GM18909 (cell line): ENCODE data around the gene FRMD3.
"Not testable (repeated sequence)": the region's sequence is repeated elsewhere in the genome, so short reads cannot be mapped to it uniquely, and the experiment has no call there.

Source experiments
- ATAC-seq: cut with Tn5 transposase; IDR thresholded peaks from one replicate; pipeline ENCODE4 v1.9.1; 2021; ENCODE audit warnings: mild to moderate bottlenecking; ENCODE audit not compliant: unreplicated experiment, poor library complexity

The FRMD3 gene

DNA sequence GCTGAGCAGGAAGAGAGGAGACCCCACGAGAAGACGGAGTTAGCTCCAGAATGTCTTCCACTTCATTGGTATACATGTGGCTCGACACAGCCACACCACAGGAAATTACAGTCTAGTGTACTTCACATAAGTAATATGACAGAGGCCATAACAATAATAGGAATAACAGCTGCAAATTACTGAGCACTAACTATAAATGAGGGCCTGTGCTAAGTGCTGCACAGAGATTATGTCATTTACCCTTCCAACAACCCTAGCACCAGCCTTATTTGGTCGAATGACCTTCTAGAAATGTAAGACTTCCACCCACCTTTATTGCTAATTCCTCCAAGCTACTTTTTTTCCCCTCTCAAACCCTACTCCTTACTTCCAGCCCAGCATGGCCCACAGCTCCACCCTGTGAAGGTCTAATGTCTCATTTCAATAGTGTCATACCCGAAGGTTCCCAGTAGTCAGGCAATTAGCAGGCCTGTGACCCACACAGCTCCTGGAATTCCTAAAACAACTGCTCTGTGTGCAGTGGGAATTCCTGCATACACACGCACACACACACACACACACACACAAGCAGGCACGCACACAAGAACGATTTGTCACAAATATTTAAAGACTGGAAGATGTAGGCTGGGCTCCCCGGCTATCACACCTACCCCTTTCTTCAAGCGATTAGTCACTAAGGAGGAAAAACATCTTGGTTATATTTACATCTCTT, 134.5 kb downstream of the FRMD3 start:
- no peak for ATAC-seq

DNA sequence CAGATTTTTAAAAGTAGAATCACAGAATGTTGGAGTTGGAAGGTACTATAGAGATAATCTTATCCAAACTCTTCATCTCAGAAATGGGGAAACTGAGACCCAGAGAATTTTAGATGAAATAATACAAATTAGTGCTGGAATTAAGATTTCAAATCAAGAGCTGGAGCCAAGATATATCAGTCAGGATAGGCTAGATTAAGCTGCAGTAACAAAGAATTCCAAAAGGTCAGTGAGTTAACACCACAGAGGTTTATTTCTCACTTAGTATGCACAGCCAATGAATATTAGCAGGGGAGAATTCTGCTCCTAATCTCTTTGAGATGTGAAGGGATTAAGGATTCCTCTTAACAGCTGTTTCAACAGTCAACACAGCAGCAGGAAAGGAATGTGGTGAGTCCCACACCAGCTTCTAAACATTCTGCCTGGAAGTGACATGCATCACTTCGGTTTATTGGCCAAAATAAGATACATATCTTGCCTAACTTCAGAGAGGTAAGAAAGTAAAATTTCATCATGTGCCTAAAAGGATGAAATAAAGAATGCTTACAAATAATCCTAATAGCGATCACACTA, 136.8 kb downstream of the FRMD3 start:
- ATAC-seq = no peak

DNA sequence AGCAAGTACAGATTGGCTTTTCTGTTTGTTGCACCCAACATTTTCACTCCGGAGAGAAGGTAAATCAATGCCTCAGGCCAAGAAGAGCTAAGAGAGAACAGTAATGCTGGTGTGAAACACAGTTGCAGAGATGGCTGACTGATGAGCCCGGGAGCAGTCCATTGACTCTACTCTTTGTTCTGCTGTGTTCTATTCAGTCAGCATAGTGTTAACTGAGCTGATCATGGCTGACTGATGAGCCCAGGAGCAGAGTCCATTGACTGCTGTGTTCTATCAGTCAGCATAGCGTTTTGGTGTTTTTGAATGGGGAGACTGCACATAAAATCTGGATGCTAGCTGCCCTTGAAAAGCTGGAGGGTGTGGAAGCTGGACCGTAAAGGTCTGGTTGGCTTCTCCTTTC, 141.4 kb downstream of the FRMD3 start:
- ATAC-seq = no peak

DNA sequence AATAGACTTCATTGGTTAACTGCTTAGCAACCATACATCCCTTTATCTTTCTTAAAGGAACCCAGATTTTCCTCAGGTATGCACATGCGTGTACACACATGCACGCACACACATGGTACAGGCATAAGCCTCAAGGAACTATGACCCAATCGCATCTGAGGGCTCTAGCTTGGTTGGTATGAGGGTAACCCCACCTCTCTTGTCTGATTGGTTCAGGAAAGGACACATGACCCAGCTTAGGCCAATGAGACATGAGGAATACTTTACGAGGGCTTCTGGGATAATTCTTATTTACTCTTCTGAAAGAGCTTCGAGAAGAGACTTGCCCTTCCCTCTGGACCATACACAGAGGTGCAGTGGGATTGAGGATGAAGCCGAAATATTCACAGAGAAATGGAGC, 141.9 kb downstream of the FRMD3 start:
- ATAC-seq = no peak

DNA sequence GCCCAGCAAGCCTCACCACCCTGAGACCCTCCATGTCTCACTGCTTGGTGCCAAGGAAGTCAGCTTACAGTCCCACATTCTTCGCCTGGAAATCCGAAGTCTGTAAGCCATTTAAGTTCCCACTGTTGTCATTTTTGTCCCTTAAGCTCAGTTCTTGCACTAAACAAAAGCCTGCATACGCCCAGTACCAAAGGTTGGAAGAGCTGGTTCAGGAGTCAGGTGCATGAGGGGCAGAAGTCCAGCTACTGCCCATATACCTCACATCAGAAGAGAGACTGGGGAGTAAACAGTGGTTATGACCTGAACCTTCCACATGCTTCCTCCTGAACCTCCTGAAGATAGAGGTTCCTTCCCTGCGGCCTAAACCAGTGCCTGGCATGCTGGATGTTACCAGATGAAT, 146.0 kb downstream of the FRMD3 start:
- no peak for ATAC-seq

DNA sequence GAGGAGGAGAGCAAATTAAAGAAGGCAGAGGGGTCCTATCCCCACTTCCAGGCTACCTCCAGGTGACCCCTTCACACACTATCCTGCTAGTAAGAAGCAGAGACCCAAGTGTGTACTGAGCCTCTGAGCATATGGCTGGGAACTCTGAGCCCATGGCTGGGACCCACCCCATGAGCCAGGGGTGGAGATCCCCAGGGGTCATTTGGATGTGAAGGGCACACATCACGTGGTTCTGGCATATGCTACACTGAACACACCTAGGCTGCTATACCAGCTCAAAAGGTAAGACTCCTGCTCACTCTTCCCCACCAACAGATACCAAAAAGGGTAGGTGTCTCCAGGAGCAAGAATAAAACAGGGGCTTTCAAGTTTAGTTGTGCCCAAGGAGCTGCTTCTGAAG, 149.9 kb downstream of the FRMD3 start:
- no peak for ATAC-seq

DNA sequence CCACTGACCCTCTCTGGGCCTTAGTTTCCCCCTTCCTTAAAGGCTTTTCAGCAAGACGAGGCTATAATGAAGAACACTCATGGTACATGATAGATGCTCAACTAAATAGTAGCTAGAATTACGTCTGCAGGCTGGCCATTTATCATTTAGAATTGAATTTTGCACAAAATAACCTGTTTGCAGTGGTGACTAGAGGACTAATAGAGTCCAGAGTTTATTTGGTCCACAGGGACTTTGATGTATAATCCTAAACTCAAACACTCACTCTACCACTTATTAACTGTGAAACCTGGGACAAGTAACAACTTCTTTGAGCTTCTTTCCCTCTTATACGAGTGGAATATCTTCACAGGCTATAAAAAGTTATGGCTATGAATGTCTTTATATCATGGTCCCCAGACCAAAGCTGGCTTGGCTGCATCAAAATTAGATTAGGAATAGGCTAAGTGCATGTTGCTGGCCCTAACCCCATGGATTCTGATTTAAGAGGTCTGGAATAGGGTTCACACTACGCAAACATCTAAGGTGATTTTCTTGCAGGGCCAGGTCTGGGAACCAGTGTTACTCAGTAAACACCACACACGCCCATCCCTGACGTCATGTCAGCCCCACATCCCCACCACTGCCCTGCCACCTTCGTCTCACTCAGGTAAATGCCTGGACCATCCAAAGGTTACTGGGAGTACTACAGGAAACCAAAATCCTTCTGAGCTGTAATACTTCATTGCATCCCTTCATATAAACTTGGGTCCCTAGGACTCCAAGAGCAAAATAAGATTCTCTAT, 150.6 kb downstream of the FRMD3 start:
- ATAC-seq = no peak

DNA sequence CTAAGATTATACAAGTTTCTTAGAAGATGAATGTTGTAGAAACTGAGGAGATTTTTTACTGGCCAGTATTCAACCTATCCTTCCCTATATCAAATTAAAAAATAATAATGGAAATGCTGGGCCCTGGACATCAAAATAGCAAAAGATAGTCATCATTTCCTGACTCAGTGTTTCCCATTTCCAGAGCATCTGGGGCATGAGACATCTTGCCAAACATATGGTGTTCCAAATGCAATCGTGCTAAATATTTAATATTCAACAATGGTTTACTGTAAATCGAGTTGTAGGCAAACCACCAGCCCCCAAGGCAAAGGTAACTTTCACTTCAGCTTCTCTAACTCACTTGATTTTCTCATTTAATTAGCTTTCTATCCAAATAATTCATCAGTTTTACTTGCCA, 152.9 kb downstream of the FRMD3 start:
- no peak for ATAC-seq

DNA sequence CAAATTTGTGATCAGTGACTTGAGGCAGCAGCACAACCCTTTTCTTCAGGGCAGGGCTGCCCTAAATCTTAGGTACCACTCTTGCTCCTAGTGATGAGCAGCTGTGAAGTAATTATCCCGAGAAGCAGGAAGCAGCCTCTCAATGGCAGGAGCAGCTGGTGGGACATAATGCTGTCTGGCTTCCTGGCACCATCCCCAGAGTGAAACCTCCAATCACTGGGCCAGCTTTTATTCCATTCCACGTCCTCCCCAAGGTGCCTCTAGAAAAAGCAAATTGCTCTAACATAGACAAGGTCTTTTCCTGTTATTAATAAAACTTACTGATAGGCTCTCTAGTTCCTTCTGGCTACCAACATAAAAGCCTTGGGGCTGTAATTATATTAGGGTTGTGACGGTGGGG, 154.0 kb downstream of the FRMD3 start:
- ATAC-seq = no peak

DNA sequence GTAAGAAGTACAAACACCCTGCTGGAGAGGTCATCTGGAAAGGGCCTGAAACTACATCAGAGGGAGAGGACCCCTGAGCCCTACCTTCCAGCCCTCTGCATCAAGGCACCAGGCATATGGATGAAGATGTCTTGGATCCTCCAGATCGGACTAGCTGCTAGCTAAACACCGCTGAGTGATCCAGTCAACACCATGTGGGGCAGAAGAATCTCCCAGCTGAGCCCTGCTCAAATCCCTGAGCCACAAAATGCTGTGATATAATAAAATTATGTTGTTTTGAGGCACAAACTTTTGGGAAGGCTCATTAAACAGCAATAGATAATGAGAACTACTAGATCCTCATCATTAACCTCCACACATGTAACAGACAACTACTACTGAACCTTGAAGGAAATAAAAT, 155.2 kb downstream of the FRMD3 start:
- ATAC-seq = no peak

DNA sequence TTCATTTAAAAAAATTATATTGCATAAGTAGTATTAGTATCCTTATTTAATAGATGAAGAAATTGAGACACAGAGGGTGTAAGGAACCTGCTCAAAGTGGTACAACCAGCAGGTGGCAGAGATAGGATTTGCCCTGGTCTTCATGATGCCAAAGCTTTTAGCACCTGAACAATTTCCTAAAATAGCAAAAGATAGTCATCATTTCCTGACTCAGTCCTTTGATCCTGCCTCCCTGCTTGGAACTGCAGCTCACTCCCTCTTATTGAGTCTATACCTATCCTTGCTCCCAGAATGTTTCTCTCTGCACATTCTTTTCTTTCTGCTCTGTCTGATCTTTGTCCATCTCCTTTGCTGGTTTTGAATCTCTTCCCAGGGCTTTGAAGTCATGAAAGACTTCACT, 155.8 kb downstream of the FRMD3 start:
- no peak for ATAC-seq

DNA sequence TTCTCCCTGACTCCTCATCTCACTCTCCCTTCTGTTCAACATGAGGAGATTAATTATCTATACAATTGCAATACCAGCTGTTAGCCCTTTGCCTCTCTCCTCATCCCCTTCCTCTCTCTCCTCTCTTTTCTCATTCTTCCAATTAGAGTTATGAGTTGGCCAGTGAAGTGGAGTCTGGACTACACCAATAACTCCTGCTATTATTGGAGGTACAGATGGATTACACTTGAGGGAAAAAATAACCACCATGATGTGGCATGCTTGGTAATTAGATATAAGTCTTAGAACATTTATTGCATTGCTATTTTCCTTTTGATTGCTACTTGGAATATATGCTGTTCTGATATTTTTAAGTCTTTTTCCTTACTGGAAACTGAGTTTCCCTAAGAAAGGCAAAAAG, 159.2 kb downstream of the FRMD3 start:
- no peak for ATAC-seq

DNA sequence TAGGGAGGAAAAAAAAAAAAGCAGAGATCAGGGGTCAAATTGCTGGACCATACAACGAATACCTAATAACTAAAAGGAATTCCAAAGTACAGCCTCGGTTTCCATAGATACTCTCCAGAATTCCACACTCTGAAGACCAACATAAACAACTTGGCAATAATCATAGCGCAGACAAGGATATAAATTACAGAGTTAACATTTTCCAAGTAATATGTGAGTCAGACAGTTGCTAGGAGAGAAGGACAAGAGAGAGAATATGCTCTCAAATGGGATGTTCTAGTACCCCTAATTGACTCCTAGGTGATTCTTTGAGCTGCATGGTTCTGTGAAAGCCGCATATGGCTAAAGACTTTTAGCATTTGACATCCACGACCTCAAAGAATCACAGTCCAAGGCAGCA, 165.2 kb downstream of the FRMD3 start:
- no peak for ATAC-seq

DNA sequence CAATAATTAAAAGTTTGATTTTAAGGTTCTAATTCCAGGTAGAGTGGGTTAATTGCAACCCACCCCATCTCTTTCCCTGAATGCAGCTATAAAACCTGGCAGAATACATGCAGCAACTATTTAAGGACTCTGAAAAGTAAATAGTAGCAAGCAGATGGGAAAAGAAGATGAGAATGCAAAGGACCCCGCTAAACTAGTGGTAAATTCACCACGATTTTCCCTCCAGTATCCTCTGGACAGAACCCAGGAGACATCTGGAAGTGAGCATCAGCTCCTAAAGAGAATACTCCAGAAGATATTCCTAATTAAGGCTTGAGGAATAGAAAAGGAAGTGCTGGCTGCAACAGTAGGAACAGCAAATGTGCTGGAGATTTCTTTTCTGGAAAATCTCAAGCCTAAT, 170.9 kb downstream of the FRMD3 start:
- ATAC-seq = no peak

DNA sequence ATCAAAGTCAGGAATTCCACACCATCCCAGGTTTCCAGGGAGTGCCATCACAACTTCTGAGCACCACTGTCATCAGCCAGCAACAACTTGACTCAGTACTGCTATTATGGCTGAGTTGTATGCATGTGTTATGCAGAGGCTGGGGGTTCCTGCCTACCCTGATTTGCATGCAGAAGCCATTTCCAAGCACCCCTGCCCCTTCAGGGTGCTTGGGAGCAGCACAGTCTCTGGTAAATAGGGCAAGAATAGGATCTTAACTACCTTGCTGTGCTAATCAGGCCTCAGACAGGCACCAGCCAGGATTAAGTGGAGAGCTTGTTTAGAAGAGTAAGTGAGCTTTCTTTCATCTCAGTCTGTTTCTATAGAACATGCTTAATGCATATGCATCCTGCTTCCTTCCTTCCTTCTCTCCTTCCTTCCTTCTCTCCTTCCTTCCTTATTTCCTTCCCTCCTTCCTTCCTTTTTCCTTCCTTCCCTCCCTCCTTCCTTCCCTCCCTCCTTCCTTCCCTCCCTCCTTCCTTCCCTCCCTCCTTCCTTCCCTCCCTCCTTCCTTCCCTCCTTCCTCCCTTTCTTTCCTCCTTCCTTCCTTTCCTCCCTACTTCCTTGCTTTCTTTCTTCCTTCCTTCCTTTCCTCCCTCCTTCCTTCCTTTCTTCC, 175.7 kb downstream of the FRMD3 start:
- ATAC-seq = no peak

DNA sequence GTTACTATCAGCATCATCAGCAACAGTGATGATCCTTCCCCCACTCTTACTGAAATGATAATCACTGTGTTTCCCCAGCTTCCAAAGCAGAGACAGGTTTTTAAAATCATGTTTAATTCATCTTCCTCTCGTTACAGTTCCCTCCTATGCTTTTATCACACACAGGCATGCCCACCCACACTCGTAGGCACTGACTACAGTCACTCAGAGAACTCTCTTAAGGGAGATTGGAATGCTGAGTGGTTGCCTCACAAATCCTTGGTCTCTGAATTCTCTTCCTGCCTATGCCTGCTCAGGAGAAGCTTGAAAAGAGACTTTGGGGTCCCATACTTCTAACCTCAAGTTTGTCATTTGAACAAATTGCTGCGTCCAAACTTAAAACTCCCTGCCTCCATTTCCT, 179.2 kb downstream of the FRMD3 start:
- ATAC-seq = no peak

DNA sequence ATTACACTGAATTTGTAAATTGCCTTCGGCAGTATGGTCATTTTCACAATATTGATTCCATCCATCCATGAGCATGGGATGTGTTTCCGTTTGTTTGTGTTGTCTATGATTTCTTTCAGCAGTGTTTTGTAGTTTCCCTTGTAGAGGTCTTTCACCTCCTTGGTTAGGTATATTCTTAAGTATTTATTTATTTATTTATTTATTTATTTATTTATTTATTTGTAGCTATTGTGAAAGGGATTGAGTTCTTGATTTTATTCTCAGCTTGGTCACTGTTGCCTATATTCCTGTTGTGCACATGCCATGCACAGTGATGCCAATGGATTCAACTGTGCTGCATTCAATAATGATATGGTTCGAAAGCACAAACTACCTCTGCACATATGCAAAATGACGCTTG, 179.7 kb downstream of the FRMD3 start:
- ATAC-seq = not testable (repeated sequence)

DNA sequence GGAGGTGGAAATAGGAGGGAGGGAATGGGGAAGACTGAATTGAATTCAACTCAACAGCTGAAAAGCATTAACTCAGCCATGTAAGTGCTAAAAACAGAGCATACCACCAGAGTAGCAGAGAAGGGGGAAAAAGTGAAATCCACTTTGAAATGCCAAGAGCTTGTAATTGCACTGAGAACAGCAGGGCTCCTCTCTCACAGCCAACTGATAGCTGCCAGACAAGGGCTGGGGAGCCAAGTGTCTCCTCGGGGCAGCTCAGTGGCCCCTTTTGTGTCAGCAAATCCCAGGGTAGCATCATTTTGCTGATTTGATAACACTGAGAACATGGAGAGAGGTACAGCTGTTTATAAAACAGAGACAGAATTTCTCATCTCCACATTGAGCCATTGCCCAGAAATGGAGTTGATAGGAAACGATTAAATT, 182.5 kb downstream of the FRMD3 start:
- no peak for ATAC-seq

DNA sequence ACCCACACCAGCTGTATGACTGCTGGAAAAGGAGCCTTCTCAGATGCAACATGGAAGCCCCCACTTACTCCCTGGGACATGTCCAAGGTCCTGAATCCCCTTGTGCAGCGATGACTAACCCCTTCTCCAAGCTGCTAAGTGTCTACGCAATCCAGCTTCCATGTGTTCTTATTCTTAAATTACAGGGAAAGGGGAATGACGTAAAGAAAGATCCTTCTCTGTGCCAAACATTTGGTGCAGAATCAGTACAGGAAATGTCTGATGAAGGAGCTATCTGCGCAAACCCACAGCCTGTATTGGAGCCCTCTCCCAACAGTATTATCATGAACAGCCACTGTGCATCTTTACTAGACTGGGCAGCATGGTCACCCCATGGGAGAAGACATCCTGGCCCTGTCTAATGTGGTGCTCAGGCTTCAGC, 183.2 kb downstream of the FRMD3 start:
- no peak for ATAC-seq

DNA sequence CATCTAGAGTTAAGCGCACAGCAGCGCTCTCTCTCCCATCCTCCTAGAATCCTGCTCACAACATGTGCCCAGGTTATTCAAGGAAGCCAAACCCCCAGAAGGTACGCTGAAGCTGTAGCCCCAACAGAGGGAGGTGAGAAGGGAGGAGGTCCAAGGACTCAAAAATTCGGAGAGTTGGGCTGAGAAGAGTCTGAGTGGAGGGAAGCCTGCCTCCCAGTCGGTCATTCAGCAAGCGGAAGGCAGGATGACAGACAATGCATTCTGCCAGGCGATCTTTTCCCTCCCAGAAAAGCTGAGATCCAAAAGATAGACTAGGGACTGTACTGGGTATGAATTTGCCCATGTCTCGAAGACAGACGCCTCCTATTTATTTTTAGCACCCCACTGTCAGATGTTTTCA, 189.2 kb downstream of the FRMD3 start:
- no peak for ATAC-seq
